GM23248 (cell line): ENCODE data around the gene ZNF282.

ENCODE experiments used
- EZH2 ChIP-seq: fragments of 200-600 bp; sonication (generic); IDR thresholded peaks from 2 replicates; pipeline ENCODE4 v1.6.1; 2018; ENCODE audit warnings: antibody characterized with exemption, mild to moderate bottlenecking; ENCODE audit not compliant: insufficient read depth, poor library complexity, severe bottlenecking
- EZH2phosphoT487 ChIP-seq: fragments of 200-600 bp; sonication (generic); IDR thresholded peaks from 2 replicates; pipeline ENCODE4 v1.6.1; 2018; ENCODE audit warnings: antibody characterized with exemption, moderate library complexity, mild to moderate bottlenecking, low read depth; ENCODE audit not compliant: insufficient read depth

DNA sequence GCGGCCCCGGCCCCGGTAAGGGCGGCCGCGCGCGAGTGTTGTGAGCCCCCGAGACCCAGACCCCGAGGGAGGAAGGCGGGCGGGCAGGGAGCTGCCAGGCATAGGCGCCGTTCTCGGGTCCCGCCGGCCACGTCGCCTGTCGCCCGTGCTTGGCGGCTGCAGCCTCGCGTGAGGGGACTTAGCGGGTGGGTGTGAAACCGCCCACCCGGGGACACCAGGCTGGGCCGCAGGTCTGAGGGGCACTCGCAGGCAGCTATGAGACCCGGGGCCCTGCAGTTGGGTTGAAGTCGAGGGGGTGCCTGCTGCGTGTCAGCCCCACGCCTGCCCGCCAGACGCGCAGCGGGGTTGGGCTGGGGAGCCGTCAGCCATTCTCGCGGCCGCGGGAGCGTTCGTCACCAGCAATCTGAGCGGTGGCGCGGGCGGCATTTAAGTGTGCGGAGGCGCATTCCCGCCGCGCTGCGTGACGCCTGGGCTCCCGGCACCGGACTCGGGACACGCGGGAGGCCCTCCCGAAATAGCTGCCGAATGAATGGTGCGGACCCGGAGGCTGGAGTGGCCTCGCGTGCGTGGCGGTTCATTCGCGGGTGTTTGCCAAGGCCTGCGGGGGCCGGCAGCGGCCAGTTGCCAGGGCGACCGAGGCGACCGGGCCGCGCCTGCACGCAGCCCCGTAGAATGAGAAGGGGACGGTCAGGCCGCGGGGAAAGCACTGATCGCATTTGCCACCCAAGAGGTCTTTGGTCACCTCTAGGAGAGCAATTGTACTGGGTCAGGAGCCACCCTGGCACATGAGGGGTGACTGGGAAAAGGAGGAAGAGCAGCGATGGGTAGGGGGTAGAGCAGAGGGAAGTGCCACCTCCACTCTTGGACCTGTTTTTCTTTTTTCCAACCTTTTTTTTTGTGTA, 47.3 kb upstream of the ZNF282 start:
- TF ChIP-seq EZH2 (no peak), EZH2phosphoT487 (no peak)
